ENCODE results near the gene SRR.

- TF ChIP-seq CTCF (IDR thresholded peaks at IDR 0.05; ENCODE audit: low read length) (no peak), EZH2phosphoT487 (IDR thresholded peaks at IDR 0.05; ENCODE audit: low read length) (no peak)
These were observed 39.5 kb upstream of the SRR start for GRCh38 chr17:2264067-2264860.

Measured in MM.1S (cell line).